ENCODE data around the gene GPX2. TPM values are rescaled to one million over a fixed set of nuclear protein-coding genes. Genes with fewer than 3 reads are reported as not detected.

Gene GPX2
- 1 to 10 TPM in 5 of 6 donors, under 1 TPM in 1; 0.91 to 9.5 (median 2.2) TPM for total RNA-seq

DNA sequence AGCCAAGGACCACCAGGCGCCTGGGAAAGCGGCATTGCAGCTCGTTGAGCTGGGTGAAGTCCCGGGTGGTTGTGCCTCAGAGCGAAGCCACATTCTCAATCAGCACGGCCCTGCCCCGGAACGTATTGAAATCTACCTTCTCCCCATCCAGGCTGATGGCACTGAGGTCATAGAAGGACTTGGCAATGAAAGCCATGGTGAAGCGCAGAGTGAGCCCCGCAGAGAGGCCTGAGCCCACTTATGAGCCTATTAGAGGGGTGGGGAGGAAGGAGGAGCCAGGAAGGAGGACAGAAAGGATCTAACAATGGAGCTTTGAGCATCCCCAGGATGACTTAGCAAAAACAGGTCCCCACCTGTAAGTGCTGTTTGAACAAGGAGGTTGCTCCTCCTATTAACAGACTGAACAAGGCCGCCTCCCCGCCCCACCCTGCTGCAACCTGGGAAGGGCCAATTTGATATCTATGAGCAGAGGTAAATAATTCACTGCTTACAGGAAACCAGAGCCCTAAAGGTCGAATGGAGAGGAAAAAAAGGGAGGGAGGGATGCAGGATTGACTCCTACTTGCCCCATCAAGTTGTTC is at the start of gene GPX2:
GPX2 (minus strand) TSS at position 215 of the 581 bp plus-strand sequence; CDS start at position 196, 19 bp downstream.
- peaks cover 0 to 25% (median 16%) of the 10 kb centered on the region in 4 donors for H3K36me3 ChIP-seq
- H3K9me3 ChIP-seq, result no peaks in the 10 kb centered on the region
- DNase-seq, result peak; percentile 15 to 44
- no peak within 1 kb of the TSS for H3K4me3 ChIP-seq
- H3K27me3 ChIP-seq, result no peaks in the 10 kb centered on the region
- no peak for ATAC-seq (ENCODE audit: low FRiP score in 2 of 2)
- H3K4me1 ChIP-seq, result peaks cover 0 to 4% (median 2%) of the 10 kb centered on the region in 4 donors
- TF ChIP-seq, protein P1, sequence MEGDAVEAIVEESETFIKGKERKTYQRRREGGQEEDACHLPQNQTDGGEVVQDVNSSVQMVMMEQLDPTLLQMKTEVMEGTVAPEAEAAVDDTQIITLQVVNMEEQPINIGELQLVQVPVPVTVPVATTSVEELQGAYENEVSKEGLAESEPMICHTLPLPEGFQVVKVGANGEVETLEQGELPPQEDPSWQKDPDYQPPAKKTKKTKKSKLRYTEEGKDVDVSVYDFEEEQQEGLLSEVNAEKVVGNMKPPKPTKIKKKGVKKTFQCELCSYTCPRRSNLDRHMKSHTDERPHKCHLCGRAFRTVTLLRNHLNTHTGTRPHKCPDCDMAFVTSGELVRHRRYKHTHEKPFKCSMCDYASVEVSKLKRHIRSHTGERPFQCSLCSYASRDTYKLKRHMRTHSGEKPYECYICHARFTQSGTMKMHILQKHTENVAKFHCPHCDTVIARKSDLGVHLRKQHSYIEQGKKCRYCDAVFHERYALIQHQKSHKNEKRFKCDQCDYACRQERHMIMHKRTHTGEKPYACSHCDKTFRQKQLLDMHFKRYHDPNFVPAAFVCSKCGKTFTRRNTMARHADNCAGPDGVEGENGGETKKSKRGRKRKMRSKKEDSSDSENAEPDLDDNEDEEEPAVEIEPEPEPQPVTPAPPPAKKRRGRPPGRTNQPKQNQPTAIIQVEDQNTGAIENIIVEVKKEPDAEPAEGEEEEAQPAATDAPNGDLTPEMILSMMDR (IDR thresholded peaks at IDR 0.05), result no peak
- TF ChIP-seq POLR2A (IDR thresholded peaks at IDR 0.05) (no peak), POLR2AphosphoS5 (IDR thresholded peaks at IDR 0.05) (no peak), EP300 (IDR thresholded peaks at IDR 0.05) (no peak)
- no peak within 1 kb of the TSS for H3K27ac ChIP-seq
- 79 to 83% methylated on average over 9 to 13 of the region's 13 CpGs for WGBS, 2 donors

DNA sequence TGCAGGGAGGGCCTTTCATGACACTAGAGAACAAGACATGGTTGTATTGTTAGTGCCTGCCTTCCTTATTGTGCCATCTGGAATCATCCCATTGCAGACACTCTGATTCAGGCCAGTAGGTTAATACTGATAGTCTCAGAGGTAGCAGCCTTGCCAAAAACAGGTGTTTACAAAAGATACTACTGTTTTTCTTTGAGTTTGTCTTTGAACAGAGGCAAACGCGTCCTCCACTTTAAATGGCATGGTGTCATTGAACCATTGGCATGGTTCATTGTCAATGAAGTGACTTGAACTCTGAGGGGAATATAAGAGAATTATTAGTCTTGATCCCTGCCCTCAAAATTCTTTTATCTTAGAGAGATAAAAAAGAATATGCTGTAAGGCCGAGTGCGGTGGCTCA is 48.4 kb upstream of the GPX2 start:
- no peak for ATAC-seq (ENCODE audit: low FRiP score in 2 of 2)
- no peak for DNase-seq
- WGBS, 2 donors, result 96 to 97% methylated on average over 4 of the region's 4 CpGs
- H3K27ac ChIP-seq, result no peak overlapping the region
- no peaks in the 10 kb centered on the region for H3K36me3 ChIP-seq
- H3K4me1 ChIP-seq, result peaks cover 16 to 36% (median 31%) of the 10 kb centered on the region in 4 donors
- H3K4me3 ChIP-seq, result no peak overlapping the region
- TF ChIP-seq POLR2A (IDR thresholded peaks at IDR 0.05) (no peak), EP300 (IDR thresholded peaks at IDR 0.05) (no peak)
- TF ChIP-seq, protein P1 (IDR thresholded peaks at IDR 0.05), result no peak
- H3K9me3 ChIP-seq, result no peaks in the 10 kb centered on the region
- no peaks in the 10 kb centered on the region for H3K27me3 ChIP-seq

DNA sequence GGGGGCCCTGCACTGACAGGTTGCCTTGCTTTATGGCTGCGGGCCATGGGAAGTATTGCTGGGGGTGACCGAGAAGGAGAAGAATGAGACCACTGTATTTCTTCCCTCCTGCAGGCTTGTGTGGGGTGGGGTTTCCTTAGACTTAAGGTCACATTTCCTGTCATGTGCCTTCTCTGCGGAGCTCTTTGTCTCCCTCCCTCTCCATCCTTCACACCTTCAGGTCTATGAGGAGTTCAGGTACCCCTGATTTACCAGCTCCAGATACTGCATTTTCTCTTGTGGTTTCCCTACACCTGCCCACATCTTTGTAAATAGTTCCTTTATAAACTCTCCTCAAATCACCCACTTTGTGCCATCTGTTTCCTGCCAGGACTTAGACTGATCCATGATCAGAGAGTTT is 47.8 kb upstream of the GPX2 start:
- peaks cover 16 to 36% (median 31%) of the 10 kb centered on the region in 4 donors for H3K4me1 ChIP-seq
- no peak overlapping the region for H3K27ac ChIP-seq
- no peaks in the 10 kb centered on the region for H3K36me3 ChIP-seq
- H3K4me3 ChIP-seq, result no peak overlapping the region
- TF ChIP-seq, protein P1 (IDR thresholded peaks at IDR 0.05), result no peak
- TF ChIP-seq POLR2AphosphoS5 (IDR thresholded peaks at IDR 0.05), result no peak
- TF ChIP-seq EP300 (IDR thresholded peaks at IDR 0.05), result no peak
- TF ChIP-seq POLR2A (IDR thresholded peaks at IDR 0.05), result no peak
- no peaks in the 10 kb centered on the region for H3K9me3 ChIP-seq
- WGBS, 2 donors, result 43 to 63% methylated on average over 3 of the region's 3 CpGs
- no peaks in the 10 kb centered on the region for H3K27me3 ChIP-seq
- no peak for DNase-seq
- no peak for ATAC-seq (ENCODE audit: low FRiP score in 2 of 2)

DNA sequence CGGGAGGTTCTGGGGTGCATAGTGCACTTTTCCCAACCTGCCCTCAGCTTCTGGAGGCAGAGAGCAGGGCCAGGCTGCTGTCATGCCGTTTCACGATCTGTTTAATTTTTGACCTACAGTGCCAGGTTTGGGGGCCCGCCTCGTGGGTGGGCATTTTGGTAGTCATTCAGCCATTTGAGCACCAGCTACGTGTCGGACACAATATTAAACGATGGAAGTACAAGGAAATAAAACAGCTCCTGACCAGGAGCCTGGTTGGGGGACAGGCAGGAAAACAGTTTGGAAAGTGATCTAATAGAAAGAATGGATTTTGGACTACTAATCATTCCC is 44.9 kb upstream of the GPX2 start:
- DNase-seq (no peak), ATAC-seq (ENCODE audit: low FRiP score in 2 of 2) (no peak)
- Histone ChIP-seq H3K9me3 (no peaks in the 10 kb centered on the region), H3K4me1 (peaks cover 16 to 28% (median 23%) of the 10 kb centered on the region in 4 donors), H3K36me3 (no peaks in the 10 kb centered on the region), H3K4me3 (peak overlapping the region; percentile 63 to 90 (median 72)), H3K27me3 (no peaks in the 10 kb centered on the region), H3K27ac (peak overlapping the region; percentile 75 to 92 (median 84))
- TF ChIP-seq POLR2A (IDR thresholded peaks at IDR 0.05) (no peak), POLR2AphosphoS5 (IDR thresholded peaks at IDR 0.05) (no peak), EP300 (IDR thresholded peaks at IDR 0.05) (no peak)
- TF ChIP-seq, protein P1 (IDR thresholded peaks at IDR 0.05), result no peak
- 2% methylated on average over 6 to 8 of the region's 8 CpGs for WGBS, 2 donors

Data from upper lobe of left lung (tissue), 6 donors.